OCI-LY3 (cell line): ENCODE measurements around the gene UFSP2.

ENCODE experiments used
- H2AFZ ChIP-seq: fragments of 200-600, 300-600 bp; shearing (Covaris generic); 2 replicates; pipeline ENCODE4 v1.6.0; 2014; ENCODE audit warnings: antibody characterized with exemption, low read depth, low read length
- H3K27ac ChIP-seq: fragments of 200-600, 300-600 bp; sonication (generic); 2 replicates; pipeline ENCODE4 v1.5.1; 2014; ENCODE audit warnings: mild to moderate bottlenecking, low read length, moderate library complexity, mixed read lengths
- H3K27me3 ChIP-seq: fragments of 200-600, 300-600 bp; sonication (generic); 2 replicates; pipeline ENCODE4 v1.6.1; 2014; ENCODE audit warnings: low read depth, low read length, mixed read lengths
- H3K36me3 ChIP-seq: fragments of 200-600, 300-600 bp; sonication (generic); replicated peaks from 2 replicates; pipeline ENCODE3; 2014; ENCODE audit warnings: low read depth, low read length, mixed read lengths
- H3K4me1 ChIP-seq: fragments of 300-600, 200-600 bp; sonication (generic); 2 replicates; pipeline ENCODE4 v1.6.1; 2014; ENCODE audit warnings: low read length, mixed read lengths
- H3K4me2 ChIP-seq: fragments of 200-600, 300-600 bp; sonication (generic); 2 replicates; pipeline ENCODE4 v1.6.1; 2014; ENCODE audit warnings: low read length, mixed read lengths
- H3K4me3 ChIP-seq: fragments of 300-600, 200-600 bp; sonication (generic); 2 replicates; pipeline ENCODE4 v1.5.1; 2014; ENCODE audit warnings: antibody characterized with exemption, mild to moderate bottlenecking, low read length, moderate library complexity
- H3K79me2 ChIP-seq: fragments of 300-600, 200-600 bp; shearing (Covaris generic); 2 replicates; pipeline ENCODE4 v1.6.1; 2014; ENCODE audit warnings: mild to moderate bottlenecking, low read length, mixed read lengths
- H3K9ac ChIP-seq: fragments of 300-600, 200-600 bp; shearing (Covaris generic); 2 replicates; pipeline ENCODE4 v1.6.0; 2014; ENCODE audit warnings: mild to moderate bottlenecking, low read length, moderate library complexity
- H3K9me3 ChIP-seq: fragments of 200-600, 300-600 bp; shearing (Covaris generic); 2 replicates; pipeline ENCODE4 v1.6.1; 2014; ENCODE audit warnings: low read length, mixed read lengths; ENCODE audit not compliant: insufficient read depth
- H4K20me1 ChIP-seq: fragments of 200-600, 300-600 bp; sonication (generic); 2 replicates; pipeline ENCODE4 v1.6.1; 2016; ENCODE audit warnings: low read length, mixed read lengths; ENCODE audit not compliant: insufficient read depth
- EZH2phosphoT487 ChIP-seq: fragments of 200-600 bp; shearing (Covaris generic); IDR thresholded peaks from 2 replicates; pipeline ENCODE4 v1.6.1; 2018; ENCODE audit warnings: antibody characterized with exemption, mixed run types, low read depth
- TF ChIP-seq, protein P1 (sequence below): fragments of 200-600, 300-600 bp; sonication (generic); IDR thresholded peaks from 2 replicates; pipeline ENCODE4 v1.5.1; 2014; ENCODE audit warnings: antibody characterized with exemption, low read length, low read depth

Gene UFSP2

DNA sequence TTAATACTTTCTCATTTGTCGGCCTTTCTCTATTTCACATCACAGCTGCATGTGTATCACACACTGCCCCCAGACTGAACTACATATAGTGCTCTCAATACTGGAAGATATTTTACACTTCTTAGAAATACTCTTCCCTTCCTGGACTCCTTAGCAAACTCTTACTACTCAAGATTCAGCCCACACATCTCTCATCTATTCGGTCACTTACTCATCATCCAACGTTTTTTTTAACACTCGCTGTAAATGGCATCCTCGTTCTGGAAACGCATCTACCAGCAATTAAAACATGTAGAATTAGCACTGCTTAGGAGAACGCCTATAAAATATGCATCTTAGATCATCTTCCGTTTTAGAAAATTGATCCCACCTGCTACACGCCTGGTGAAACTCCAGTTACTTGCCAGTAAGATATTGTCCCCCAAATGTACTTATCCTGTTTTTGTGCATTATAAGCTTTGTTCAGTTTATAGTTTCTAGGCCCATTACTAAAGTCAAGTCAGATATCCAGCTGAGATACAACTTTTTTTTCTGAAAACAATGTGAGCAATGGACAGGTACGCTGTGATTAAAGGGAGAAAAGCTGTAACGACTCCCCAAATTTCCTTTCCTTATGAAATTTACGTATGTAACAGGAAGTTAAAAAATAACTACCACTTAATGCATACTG, 31.1 kb downstream of the UFSP2 start:
- H3K36me3 ChIP-seq = peaks cover 6% of the 10 kb centered on the region
- no peaks in the 10 kb centered on the region for H3K79me2 ChIP-seq
- H4K20me1 ChIP-seq = no peaks in the 10 kb centered on the region
- no peaks in the 10 kb centered on the region for H3K27me3 ChIP-seq
- H3K4me3 ChIP-seq = peak overlapping the region; percentile 79
- no peaks in the 10 kb centered on the region for H3K9me3 ChIP-seq
- H3K4me1 ChIP-seq = peaks cover 20% of the 10 kb centered on the region
- TF ChIP-seq EZH2phosphoT487 = no peak
- TF ChIP-seq, protein P1, sequence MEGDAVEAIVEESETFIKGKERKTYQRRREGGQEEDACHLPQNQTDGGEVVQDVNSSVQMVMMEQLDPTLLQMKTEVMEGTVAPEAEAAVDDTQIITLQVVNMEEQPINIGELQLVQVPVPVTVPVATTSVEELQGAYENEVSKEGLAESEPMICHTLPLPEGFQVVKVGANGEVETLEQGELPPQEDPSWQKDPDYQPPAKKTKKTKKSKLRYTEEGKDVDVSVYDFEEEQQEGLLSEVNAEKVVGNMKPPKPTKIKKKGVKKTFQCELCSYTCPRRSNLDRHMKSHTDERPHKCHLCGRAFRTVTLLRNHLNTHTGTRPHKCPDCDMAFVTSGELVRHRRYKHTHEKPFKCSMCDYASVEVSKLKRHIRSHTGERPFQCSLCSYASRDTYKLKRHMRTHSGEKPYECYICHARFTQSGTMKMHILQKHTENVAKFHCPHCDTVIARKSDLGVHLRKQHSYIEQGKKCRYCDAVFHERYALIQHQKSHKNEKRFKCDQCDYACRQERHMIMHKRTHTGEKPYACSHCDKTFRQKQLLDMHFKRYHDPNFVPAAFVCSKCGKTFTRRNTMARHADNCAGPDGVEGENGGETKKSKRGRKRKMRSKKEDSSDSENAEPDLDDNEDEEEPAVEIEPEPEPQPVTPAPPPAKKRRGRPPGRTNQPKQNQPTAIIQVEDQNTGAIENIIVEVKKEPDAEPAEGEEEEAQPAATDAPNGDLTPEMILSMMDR = no peak
- 0 out of 2 replicates have a peak overlapping the region, but pooled peaks have one; percentile 13 for H2AFZ ChIP-seq
- H3K27ac ChIP-seq = no peak overlapping the region; the same call in 1 of the 2 replicates
- H3K4me2 ChIP-seq = peak overlapping the region; percentile 72
- peak overlapping the region; percentile 72 for H3K9ac ChIP-seq

DNA sequence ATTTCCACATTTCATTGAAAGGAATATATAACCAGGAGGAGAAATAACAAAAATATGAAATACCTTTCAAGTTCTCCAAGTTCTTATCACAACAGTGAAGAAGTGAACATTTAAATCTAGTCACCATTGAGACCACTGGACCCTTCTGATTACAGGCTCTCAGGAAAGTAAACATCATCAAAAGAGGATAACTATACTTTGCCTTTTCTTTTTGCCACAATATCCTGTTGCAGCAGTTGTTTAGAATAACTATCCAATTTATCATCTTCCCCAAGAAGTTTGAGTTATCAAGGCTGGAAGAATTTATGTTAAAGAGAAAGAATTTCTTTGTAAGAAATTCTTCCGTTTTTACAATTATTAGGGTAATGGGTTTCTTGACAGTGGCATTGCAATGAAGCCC, 33.6 kb downstream of the UFSP2 start:
- H3K4me3 ChIP-seq = no peak overlapping the region
- H3K9ac ChIP-seq = no peak overlapping the region
- TF ChIP-seq, protein P1 = no peak
- TF ChIP-seq EZH2phosphoT487 = no peak
- H4K20me1 ChIP-seq = no peaks in the 10 kb centered on the region
- H3K27me3 ChIP-seq = no peaks in the 10 kb centered on the region
- H3K9me3 ChIP-seq = no peaks in the 10 kb centered on the region
- no peak overlapping the region for H3K27ac ChIP-seq
- no peak overlapping the region for H3K4me2 ChIP-seq
- no peaks in the 10 kb centered on the region for H3K36me3 ChIP-seq
- H3K4me1 ChIP-seq = peaks cover 5% of the 10 kb centered on the region; the same call in 1 of the 2 replicates
- no peak overlapping the region for H2AFZ ChIP-seq
- H3K79me2 ChIP-seq = no peaks in the 10 kb centered on the region

DNA sequence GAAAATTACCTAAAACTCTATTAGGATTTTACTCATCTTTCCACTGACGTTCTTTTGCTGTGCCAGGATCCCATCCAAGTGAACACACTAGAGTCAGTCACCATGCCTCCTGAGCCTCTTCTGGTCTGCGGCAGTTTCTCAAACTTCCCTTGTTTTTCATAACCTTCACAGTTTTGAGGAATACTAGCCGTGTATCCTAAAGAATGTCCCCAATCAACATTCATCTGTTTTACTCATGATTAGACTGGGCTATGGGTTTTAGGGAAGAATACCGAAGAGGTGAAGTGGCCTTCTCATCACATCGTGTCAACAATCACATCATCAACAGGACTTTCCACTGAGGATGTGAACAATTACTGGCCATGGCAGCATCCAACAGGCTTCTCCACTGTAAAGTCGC, 34.8 kb downstream of the UFSP2 start:
- Histone ChIP-seq H2AFZ (no peak overlapping the region), H3K9me3 (no peaks in the 10 kb centered on the region), H3K79me2 (no peaks in the 10 kb centered on the region), H3K9ac (no peak overlapping the region), H4K20me1 (no peaks in the 10 kb centered on the region), H3K36me3 (no peaks in the 10 kb centered on the region), H3K27ac (no peak overlapping the region), H3K27me3 (no peaks in the 10 kb centered on the region), H3K4me3 (no peak overlapping the region), H3K4me1 (peaks cover 5% of the 10 kb centered on the region; the same call in 1 of the 2 replicates), H3K4me2 (no peak overlapping the region)
- TF ChIP-seq, protein P1 = no peak
- TF ChIP-seq EZH2phosphoT487 = no peak

DNA sequence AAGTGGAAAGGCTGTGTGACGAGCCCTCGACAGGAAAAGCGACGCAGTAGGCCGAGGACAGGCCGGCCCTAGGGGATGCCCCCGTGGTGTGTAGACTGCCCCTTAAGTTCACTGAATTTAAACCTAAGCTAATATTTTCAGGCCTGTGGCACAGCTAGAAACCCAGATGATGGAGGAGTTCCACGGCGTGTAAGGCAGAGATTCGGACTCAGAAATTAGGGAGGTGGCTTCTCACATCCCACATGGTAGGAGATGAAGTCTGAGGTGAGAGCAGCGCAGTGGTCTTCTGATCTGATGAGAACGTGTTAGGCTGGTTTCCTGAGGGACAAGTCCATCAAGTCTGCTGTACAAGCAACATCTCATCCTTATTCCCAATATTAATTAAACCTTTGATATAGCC, 37.8 kb downstream of the UFSP2 start:
- Histone ChIP-seq H3K27ac (no peak overlapping the region), H2AFZ (no peak overlapping the region), H3K79me2 (no peaks in the 10 kb centered on the region), H4K20me1 (no peaks in the 10 kb centered on the region), H3K27me3 (no peaks in the 10 kb centered on the region), H3K4me1 (no peaks in the 10 kb centered on the region), H3K9ac (no peak overlapping the region), H3K36me3 (no peaks in the 10 kb centered on the region), H3K4me3 (no peak overlapping the region), H3K4me2 (no peak overlapping the region), H3K9me3 (no peaks in the 10 kb centered on the region)
- TF ChIP-seq EZH2phosphoT487 = no peak
- TF ChIP-seq, protein P1 = no peak
